Measurements from ENCODE around the gene SCAANT1. TPM values are rescaled to one million over a fixed set of nuclear protein-coding genes. Genes with fewer than 3 reads are reported as not detected.

The SCAANT1 gene
- total and polyA plus RNA-seq, 2 of the 8 experiments (the other 6 are each of a cell fraction or from before 2014, with no cell fraction given), result not detected

- TF ChIP-seq RNF2 (IDR thresholded peaks at IDR 0.05; ENCODE audit: borderline replicate concordance, low read depth, low read length, missing control alignments, poor library complexity, severe bottlenecking), result no peak
- no peak for TF ChIP-seq USF2 (IDR thresholded peaks at IDR 0.05; ENCODE audit: low read length)
- no peak for TF ChIP-seq CBX8 (IDR thresholded peaks at IDR 0.05; ENCODE audit: borderline replicate concordance, low read depth, low read length)
- no peak for TF ChIP-seq POLR2A (IDR thresholded peaks at IDR 0.05; ENCODE audit: control extremely low read depth in 1 of 2, low read depth in 2 of 2, low read length in 2 of 2)
- TF ChIP-seq ZNF274 (IDR thresholded peaks at IDR 0.05; ENCODE audit: borderline replicate concordance, extremely low read depth, low read length), result no peak
These were observed 3.4 kb downstream of the SCAANT1 start (continued) for GRCh38 chr3:63908776-63909175.
